H9 (cell line): ENCODE data around the gene RNASET2. TPM values are rescaled to one million over a fixed set of nuclear protein-coding genes. Genes with fewer than 3 reads are reported as not detected.

Experiments used
- DNase-seq: peaks from one replicate; pipeline ENCODE4 v3.0.0-alpha.2; 2017
- H2AFZ ChIP-seq: one replicate; pipeline ENCODE4 v1.6.1; 2013; ENCODE audit warnings: mild to moderate bottlenecking, low read length, control low read depth, moderate library complexity
- H2AK5ac ChIP-seq: 2 replicates; pipeline ENCODE4 v1.6.1; 2013; ENCODE audit warnings: low read length, control low read depth, mixed read lengths; ENCODE audit not compliant: insufficient read length
- H2BK120ac ChIP-seq: one replicate; pipeline ENCODE4 v1.6.1; 2013; ENCODE audit warnings: low read depth, mild to moderate bottlenecking, low read length, control low read depth, inconsistent platforms; ENCODE audit not compliant: poor library complexity, severe bottlenecking
- H2BK12ac ChIP-seq: 2 replicates; pipeline ENCODE4 v1.6.1; 2013; ENCODE audit warnings: low read length, control low read depth, mixed read lengths, low read depth; ENCODE audit not compliant: insufficient read length
- H2BK15ac ChIP-seq: 2 replicates; pipeline ENCODE4 v1.6.1; 2013; ENCODE audit warnings: low read depth, low read length, control low read depth
- H2BK20ac ChIP-seq: one replicate; pipeline ENCODE4 v1.6.1; 2013; ENCODE audit warnings: low read depth, mild to moderate bottlenecking, low read length, control low read depth, inconsistent platforms; ENCODE audit not compliant: poor library complexity, severe bottlenecking
- H2BK5ac ChIP-seq: 2 replicates; pipeline ENCODE4 v1.6.1; 2013; ENCODE audit warnings: low read length, control low read depth, mixed read lengths; ENCODE audit not compliant: insufficient read length
- H3K14ac ChIP-seq: 2 replicates; pipeline ENCODE4 v1.6.1; 2013; ENCODE audit warnings: low read length, control low read depth; ENCODE audit not compliant: insufficient read depth
- H3K18ac ChIP-seq: 2 replicates; pipeline ENCODE4 v1.6.1; 2013; ENCODE audit warnings: low read depth, mild to moderate bottlenecking, mixed read lengths, low read length, control low read depth; ENCODE audit not compliant: insufficient read length
- H3K23ac ChIP-seq: 2 replicates; pipeline ENCODE4 v1.6.1; 2013; ENCODE audit warnings: low read length, control low read depth, mixed read lengths, low read depth; ENCODE audit not compliant: insufficient read length
- H3K23me2 ChIP-seq: 2 replicates; pipeline ENCODE4 v1.6.1; 2013; ENCODE audit warnings: low read depth, mild to moderate bottlenecking, mixed read lengths, low read length, control low read depth; ENCODE audit not compliant: insufficient read length, poor library complexity, severe bottlenecking
- H3K27ac ChIP-seq: 2 replicates; pipeline ENCODE4 v1.5.1; 2013; ENCODE audit warnings: low read length, control low read depth, mixed read lengths, low read depth; ENCODE audit not compliant: insufficient read length
- H3K27me3 ChIP-seq: 2 replicates; pipeline ENCODE4 v1.6.1; 2013; ENCODE audit warnings: low read length, control low read depth, inconsistent platforms; ENCODE audit not compliant: insufficient read depth
- H3K4ac ChIP-seq: 2 replicates; pipeline ENCODE4 v1.6.1; 2013; ENCODE audit warnings: low read depth, mild to moderate bottlenecking, control low read depth, inconsistent platforms, low read length, moderate library complexity
- H3K4me1 ChIP-seq: 2 replicates; pipeline ENCODE4 v1.6.1; 2013; ENCODE audit warnings: low read length, control low read depth, inconsistent platforms; ENCODE audit not compliant: insufficient read depth
- H3K4me2 ChIP-seq: 2 replicates; pipeline ENCODE4 v1.6.1; 2013; ENCODE audit warnings: low read length, control low read depth, mixed read lengths; ENCODE audit not compliant: insufficient read length, insufficient read depth
- H3K56ac ChIP-seq: 2 replicates; pipeline ENCODE4 v1.6.1; 2013; ENCODE audit warnings: low read depth, mild to moderate bottlenecking, mixed read lengths, low read length, control low read depth; ENCODE audit not compliant: insufficient read length
- H3K79me1 ChIP-seq: 2 replicates; pipeline ENCODE4 v1.6.1; 2013; ENCODE audit warnings: low read depth, mild to moderate bottlenecking, moderate library complexity, low read length, control low read depth, inconsistent platforms; ENCODE audit not compliant: insufficient read depth, poor library complexity, severe bottlenecking
- H3K79me2 ChIP-seq: 2 replicates; pipeline ENCODE4 v1.6.1; 2013; ENCODE audit warnings: low read length, control low read depth, inconsistent platforms; ENCODE audit not compliant: insufficient read depth
- H3K9ac ChIP-seq: 2 replicates; pipeline ENCODE4 v1.6.1; 2013; ENCODE audit warnings: low read length, control low read depth, mixed read lengths; ENCODE audit not compliant: insufficient read length; ENCODE audit errors: extremely low read depth
- H3K9me3 ChIP-seq: one replicate; pipeline ENCODE4 v1.6.1; 2013; ENCODE audit warnings: low read depth, low read length, inconsistent platforms; ENCODE audit not compliant: control insufficient read depth
- H3T11ph ChIP-seq: one replicate; pipeline ENCODE4 v1.6.1; 2013; ENCODE audit warnings: mild to moderate bottlenecking, low read length, control low read depth, inconsistent platforms
- H4K20me1 ChIP-seq: one replicate; pipeline ENCODE4 v1.6.1; 2013; ENCODE audit not compliant: control insufficient read depth, insufficient read length, insufficient read depth
- H4K5ac ChIP-seq: 2 replicates; pipeline ENCODE4 v1.6.1; 2013; ENCODE audit warnings: low read depth, mild to moderate bottlenecking, mixed read lengths, low read length, control low read depth; ENCODE audit not compliant: insufficient read length
- H4K8ac ChIP-seq: replicated peaks from 2 replicates; pipeline ENCODE4 v1.6.1; 2013; ENCODE audit warnings: low read length, control low read depth, mixed read lengths, low read depth; ENCODE audit not compliant: insufficient read length
- H4K91ac ChIP-seq: 2 replicates; pipeline ENCODE4 v1.6.1; 2013; ENCODE audit warnings: low read depth, mild to moderate bottlenecking, moderate library complexity, mixed read lengths, low read length, control low read depth; ENCODE audit not compliant: insufficient read length
- H3K27ac Mint-ChIP-seq, 3 experiments: 2 replicates in 2 of 3; 3 replicates in 1 of 3; pipeline ENCODE4 v1.8.0; 2020 to 2021; ENCODE audit warnings: mixed read lengths in 3 of 3, mild to moderate bottlenecking in 1 of 3, moderate library complexity in 1 of 3
- H3K27me3 Mint-ChIP-seq: 2 replicates; pipeline ENCODE4 v1.8.0; 2021; ENCODE audit warnings: low read depth, mild to moderate bottlenecking, moderate library complexity, mixed read lengths
- H3K36me3 Mint-ChIP-seq, 3 experiments: 2 replicates in 2 of 3; 3 replicates in 1 of 3; pipeline ENCODE4 v1.8.0; 2020 to 2021; ENCODE audit warnings: low read depth in 3 of 3, mixed read lengths in 3 of 3; ENCODE audit not compliant: insufficient read depth in 1 of 3
- H3K4me1 Mint-ChIP-seq, 2 experiments: 2 replicates each; pipeline ENCODE4 v1.8.0; 2020; ENCODE audit warnings: mixed read lengths in 2 of 2
- H3K4me3 Mint-ChIP-seq, 2 experiments: 2 replicates in 1 of 2; 3 replicates in 1 of 2; pipeline ENCODE4 v1.8.0; 2020 to 2021; ENCODE audit warnings: mild to moderate bottlenecking in 2 of 2, mixed read lengths in 2 of 2, moderate library complexity in 1 of 2
- H3K9me3 Mint-ChIP-seq, 2 experiments: 2 replicates in 1 of 2; 3 replicates in 1 of 2; pipeline ENCODE4 v1.8.0; 2020; ENCODE audit warnings: mild to moderate bottlenecking in 2 of 2, mixed read lengths in 2 of 2, moderate library complexity in 1 of 2
- CTCF ChIP-seq: fragments of 200-600 bp; sonication (generic); conservative IDR thresholded peaks from 3 replicates; pipeline ENCODE4 v1.8.0; 2021; ENCODE audit warnings: antibody characterized with exemption, mild to moderate bottlenecking
- WGBS: extraction: QIAGEN DNeasy Blood & Tissue Kit; methylation state at CpG from one replicate; pipeline ENCODE4 v1.1.7; 2013; ENCODE audit warnings: missing lambda C conversion rate, low lambda C conversion rate, mixed read lengths; ENCODE audit not compliant: insufficient read length; ENCODE audit errors: extremely low coverage; 5-methylcytosine and 5-hydroxymethylcytosine counted together
- total RNA-seq: library from RNA; stranded (reverse); gene quantifications from 2 replicates; pipeline ENCODE4 v1.2.1, GENCODE V29; 2021

Gene RNASET2
- total RNA-seq, 1 experiment from 2014 or later, result 28.2 TPM

GRCh38 chr6:166927240-166927934 lies 29.0 kb downstream of the RNASET2 start:
- H3K9ac ChIP-seq, result no peak overlapping the region
- H3K14ac ChIP-seq, result no peak overlapping the region
- H3K18ac ChIP-seq, result no peak overlapping the region
- no peak overlapping the region for H3K56ac ChIP-seq
- H3K4me1 Mint-ChIP-seq, result no peaks in the 10 kb centered on the region
- H3K9me3 Mint-ChIP-seq, result no peaks in the 10 kb centered on the region; a peak in 1 of 5 replicates
- peaks cover 2% of the 10 kb centered on the region for H3K27me3 Mint-ChIP-seq
- H3K27ac Mint-ChIP-seq, result no peak overlapping the region; a peak in 1 of 7 replicates
- H3K27me3 ChIP-seq, result no peaks in the 10 kb centered on the region
- H4K5ac ChIP-seq, result no peak overlapping the region
- no peaks in the 10 kb centered on the region for H3K23me2 ChIP-seq
- H4K91ac ChIP-seq, result no peak overlapping the region
- H2BK15ac ChIP-seq, result no peak overlapping the region
- H3K23ac ChIP-seq, result no peak overlapping the region
- DNase-seq, result no peak
- H2BK12ac ChIP-seq, result no peak overlapping the region
- H3K4me1 ChIP-seq, result no peaks in the 10 kb centered on the region
- no peak overlapping the region for H3K4me3 Mint-ChIP-seq
- no peak for TF ChIP-seq CTCF
- H2BK20ac ChIP-seq, result no peak overlapping the region
- no peaks in the 10 kb centered on the region for H3K79me2 ChIP-seq
- WGBS, result no CpG with 5 or more reads among the region's 12 CpGs
- H4K8ac ChIP-seq, result no peak overlapping the region
- no peak overlapping the region for H2AFZ ChIP-seq
- H4K20me1 ChIP-seq, result no peaks in the 10 kb centered on the region
- H2BK120ac ChIP-seq, result no peak overlapping the region
- no peaks in the 10 kb centered on the region for H3K79me1 ChIP-seq
- no peak overlapping the region for H3K27ac ChIP-seq
- H3K4me2 ChIP-seq, result no peak overlapping the region
- H3K4ac ChIP-seq, result no peak overlapping the region
- no peak overlapping the region for H2AK5ac ChIP-seq
- no peaks in the 10 kb centered on the region; a peak in 3 of 7 replicates for H3K36me3 Mint-ChIP-seq
- no peak overlapping the region for H2BK5ac ChIP-seq
- H3T11ph ChIP-seq, result no peak overlapping the region
- no peaks in the 10 kb centered on the region for H3K9me3 ChIP-seq
